Iris pigment epithelial cell (primary cell): Measurements from ENCODE around the gene MRPS18A.
A peak's percentile ranks its signal among the peaks of the same experiment; 100 is the strongest.

ENCODE experiments used
- DNase-seq: peaks from one replicate; pipeline ENCODE4 v3.0.0-alpha.2; 2011; ENCODE audit warnings: low read depth

The MRPS18A gene

DNA sequence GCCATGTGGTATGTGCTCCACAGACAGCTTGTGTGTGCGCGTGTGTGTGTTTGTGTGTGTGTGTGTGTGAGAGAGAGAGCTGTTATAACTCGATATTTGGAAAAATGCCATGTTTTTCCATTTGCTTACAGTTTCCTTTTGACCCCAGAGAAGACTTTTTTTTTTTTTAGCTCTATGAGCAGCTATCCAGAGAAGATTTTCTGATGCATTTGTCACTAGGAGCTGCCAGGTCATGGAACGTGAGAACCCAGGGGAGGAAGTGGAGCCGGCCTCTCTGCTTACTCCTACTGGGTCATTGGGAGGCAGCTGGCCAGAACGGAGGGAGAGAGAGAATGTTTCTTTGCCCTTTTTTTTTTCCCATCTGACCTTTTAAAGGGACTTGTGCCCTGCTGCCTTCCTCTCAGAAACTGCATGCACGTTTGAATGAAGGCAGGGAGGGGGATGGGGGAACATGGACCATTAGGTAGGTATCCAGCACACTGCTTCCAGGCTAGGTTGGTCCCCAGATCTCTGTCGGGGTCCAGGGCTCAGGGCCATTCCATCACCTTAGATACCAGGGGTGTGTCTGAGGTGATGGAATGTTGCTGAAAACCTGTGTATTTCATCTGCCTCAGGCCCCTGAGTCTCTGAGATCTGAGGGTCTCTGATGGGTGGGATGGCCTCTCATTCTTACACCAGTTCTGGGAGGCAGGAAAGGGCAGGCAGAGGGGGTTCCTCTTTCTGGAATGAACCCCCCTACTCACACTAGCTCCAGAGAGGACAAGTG, 11.2 kb upstream of the MRPS18A start:
- DNase-seq: peak; percentile 48

DNA sequence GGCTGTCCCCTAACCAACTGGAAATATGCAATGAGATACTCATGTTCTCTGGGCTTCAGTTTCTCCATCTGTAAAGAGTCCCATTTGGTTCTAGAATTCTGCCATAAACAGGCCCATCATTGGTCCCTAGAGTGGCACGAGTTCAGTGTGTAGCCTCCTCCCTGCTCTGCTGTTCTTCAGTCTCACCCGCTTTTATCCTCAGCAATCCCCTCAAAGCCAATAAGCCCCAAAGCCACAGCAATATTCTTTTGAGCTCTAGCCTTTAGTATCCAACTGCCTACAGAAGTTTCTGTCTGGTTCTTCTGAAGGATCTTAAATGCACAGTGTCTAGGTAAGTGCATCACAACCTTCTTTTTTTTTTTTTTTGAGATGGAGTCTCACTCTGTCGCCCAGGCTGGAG, 9.8 kb upstream of the MRPS18A start:
- DNase-seq: no peak

DNA sequence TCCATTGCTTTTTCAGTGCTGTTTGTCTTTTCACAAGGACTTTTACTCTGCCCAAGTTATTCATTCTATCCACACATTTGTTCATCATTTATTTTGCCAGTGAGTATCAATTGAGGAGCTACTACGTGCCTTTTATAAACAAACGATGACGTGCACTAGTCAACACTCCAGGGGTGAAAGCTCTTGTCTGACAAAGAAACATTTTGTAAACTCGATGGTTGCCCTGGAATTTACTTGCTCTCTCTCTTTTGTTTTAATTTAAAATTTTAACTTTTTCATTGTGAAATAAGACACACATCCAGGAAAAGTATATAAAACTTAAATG, 8.3 kb upstream of the MRPS18A start:
- peak; percentile 11 for DNase-seq

DNA sequence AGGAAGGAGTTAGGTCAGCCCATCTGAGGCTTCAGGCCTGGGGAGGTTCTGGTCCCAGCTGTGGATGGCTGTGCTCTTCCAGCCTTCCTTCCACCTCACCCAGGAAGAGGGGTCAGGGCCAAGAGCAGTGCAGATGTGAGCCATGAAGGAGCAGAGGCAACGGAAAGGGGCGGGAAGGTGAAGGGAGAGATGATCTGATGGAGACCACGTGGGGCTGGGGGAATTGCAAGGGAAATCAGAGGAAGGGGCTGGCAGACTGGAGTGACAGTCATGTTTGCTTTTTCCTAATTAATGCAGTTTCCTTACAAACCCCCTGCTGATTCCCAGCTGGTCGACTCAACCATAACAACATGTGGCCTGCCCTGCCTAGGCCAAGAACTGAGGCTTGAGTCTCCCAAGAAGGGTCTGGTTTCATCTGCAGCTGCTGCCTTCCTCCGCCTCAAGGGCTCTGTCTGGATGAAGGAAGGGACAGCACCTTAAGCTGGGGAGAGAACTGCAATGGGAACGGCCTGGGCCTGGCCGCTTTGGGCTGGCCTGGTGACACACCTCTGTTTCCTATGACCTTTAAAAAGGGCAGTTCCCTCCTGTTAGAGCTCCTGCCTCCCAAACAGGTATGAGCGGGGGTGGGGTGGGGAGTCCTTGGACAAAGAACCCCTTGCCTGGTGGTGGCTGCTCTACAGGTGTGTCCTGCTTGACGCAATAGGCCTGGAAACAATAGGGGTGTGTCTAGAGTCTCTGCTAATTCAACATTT, 7.8 kb upstream of the MRPS18A start:
- DNase-seq: no peak

DNA sequence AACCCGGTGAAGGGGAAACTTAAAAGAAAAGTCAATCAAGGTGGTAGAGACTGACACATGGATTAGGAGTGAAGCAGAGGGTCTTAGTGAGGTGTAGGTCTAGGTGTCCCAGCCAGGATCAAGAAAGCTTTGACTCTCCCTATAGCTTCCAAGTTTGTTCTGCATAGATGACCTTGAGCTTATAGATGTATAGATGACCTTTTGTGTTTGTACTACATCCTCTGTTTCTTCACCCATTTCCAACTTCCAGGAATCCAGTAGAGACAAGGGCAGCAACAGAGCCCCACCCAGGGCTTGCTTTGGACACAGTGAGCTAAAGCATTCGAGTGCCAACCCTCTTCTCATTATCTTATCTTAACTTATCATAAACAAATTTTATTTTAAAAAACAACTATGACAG, 1.8 kb upstream of the MRPS18A start:
- no peak for DNase-seq

DNA sequence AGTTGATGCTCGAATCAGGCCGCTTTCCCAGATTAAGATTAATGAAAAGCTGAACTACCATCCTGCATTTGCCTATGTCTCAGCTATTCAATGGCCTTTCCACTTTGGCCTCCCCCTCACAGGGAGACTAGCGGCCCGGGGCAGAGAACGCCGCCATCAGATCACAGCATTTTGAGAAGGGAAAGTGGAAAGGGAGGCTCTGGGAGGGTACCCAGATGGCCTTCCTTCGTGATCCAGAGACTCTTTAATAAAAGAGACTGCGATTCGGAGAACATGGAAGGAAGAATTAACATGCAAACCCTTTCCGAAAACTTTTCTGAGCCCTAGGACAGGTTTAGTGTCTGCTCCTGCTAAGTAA, 533 bp downstream of the MRPS18A start:
- no peak for DNase-seq

- no peak for DNase-seq
These were observed 3.7 kb downstream of the MRPS18A start for GRCh38 chr6:43683708-43684455.

GRCh38 chr6:43682724-43683429, 4.7 kb downstream of the MRPS18A start:
- DNase-seq: no peak

DNA sequence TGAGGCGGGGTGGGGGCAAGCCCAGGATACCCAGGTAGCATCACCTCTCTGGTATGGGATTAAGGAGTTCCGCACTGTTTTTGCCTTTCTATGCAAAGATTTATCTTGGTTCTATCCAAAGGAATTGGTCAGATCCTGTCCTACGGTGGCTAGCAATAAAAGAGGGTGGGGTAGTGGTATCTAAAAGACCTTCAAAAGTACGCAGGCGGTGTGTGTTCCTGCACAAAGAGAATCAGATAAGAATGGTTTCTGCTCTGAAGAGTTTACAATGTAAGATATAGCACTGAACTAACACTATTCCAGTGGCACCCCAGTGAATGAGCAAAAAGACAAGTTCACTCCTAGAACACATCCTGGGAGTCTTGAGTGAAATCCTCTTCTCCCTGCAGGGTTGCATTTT, 6.3 kb downstream of the MRPS18A start:
- DNase-seq: no peak

- no peak for DNase-seq
These were observed 7.0 kb downstream of the MRPS18A start for GRCh38 chr6:43680308-43681200.

DNA sequence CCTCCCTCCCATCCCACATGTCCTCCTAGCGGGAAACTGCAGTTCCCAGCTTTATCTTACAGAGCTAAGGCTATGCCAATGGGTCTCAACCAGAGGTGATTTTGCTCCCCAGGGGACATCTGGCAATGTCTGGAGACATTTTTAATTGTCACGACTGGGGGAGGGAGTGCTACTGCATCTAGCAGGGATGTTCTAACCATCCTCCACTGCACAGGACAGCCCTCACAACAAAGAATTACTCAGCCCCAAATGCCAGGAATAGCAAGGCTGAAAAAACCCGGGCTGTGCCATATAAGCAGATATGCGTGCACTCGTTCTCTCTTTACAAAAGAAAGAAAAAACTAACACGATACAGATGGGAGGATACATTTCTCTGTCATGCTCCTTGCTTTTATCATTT, 8.5 kb downstream of the MRPS18A start:
- no peak for DNase-seq

DNA sequence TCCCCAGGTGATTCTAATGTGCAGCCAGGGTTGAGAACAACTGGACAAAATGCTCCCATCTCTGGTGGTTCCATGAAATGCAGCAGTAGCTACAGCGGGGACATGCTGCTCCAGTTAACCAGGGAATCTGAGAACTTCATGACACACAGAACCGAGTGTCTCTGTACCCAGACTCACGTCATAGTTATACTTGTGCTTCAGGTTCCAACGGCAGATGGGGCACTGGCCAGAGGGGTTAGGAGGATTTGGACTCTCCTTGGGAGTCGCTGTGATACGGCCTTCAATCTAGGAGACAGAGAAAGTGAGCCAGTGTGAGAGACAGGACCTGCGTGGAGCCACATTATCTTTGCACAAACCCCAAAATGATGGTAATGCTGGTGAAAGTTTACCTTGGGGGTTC, 9.2 kb downstream of the MRPS18A start:
- no peak for DNase-seq

GRCh38 chr6:43677759-43678158, 9.8 kb downstream of the MRPS18A start:
- DNase-seq: no peak

GRCh38 chr6:43676962-43677606, 10.5 kb downstream of the MRPS18A start:
- DNase-seq: no peak

DNA sequence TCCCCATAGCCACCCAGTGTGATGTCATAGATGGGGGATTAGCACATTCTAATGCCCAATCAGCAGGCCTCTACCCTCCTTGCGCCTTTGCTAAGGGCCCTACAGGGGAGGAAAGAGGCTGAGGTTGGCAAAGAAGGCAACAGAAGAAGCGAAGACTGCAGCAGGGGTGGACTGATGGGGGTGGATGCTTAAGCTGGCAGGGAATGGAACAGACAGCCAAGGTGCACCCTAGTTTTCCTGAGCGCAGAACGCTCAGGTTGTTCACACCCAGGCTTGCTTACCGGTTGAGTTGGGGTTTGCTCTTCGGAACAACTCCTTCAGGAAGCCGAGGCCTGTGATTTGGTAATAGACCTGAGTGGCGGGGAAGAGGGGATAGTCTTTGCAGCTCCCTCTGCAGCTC, 12.7 kb downstream of the MRPS18A start:
- no peak for DNase-seq

- no peak for DNase-seq
These were observed 13.3 kb downstream of the MRPS18A start for GRCh38 chr6:43674291-43674690.

- DNase-seq: no peak
These were observed 14.0 kb downstream of the MRPS18A start for GRCh38 chr6:43673444-43674084.

DNA sequence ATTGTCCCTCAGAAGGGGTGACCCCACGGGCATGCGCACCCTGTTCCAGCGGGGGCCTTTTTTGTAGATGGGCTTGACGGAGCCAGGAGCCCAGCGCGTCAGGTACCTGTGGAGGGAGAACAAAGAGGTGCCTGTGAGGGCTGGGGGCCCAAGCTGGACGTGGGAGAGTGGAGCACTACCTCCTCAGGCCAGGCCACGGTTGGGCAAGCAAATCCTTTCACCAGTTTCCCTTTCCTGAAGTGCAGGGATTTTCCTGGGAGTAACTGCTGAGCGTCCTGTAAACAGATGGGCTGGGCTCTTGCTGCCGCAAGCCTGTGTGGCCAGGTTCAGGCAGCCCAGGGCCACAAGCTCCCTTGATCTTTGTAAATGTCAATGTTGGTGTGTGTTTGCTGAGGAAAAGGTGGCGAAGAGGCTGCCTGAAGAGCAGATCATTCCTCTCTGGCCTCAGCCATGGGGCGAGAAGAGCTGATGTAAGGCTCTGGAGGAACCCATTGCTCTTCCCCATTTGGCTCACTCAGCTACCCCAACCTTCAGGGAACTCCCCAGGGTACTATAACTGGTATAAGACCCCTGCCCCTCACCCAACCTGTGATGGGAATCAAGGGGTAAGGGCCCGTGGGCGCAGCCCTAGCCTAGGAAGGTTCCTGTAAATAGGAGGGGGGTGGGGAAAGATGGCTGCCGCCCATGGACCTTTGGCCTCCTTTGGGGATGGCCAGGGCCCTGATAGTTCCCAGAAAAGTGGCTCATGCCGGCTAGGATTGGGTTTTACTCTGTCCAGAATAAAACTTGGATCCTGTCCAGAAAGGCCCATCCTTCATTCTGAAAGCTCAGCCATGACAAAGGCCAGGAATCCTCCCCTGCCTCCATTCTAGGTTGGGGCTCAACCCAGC, 15.5 kb downstream of the MRPS18A start:
- no peak for DNase-seq

DNA sequence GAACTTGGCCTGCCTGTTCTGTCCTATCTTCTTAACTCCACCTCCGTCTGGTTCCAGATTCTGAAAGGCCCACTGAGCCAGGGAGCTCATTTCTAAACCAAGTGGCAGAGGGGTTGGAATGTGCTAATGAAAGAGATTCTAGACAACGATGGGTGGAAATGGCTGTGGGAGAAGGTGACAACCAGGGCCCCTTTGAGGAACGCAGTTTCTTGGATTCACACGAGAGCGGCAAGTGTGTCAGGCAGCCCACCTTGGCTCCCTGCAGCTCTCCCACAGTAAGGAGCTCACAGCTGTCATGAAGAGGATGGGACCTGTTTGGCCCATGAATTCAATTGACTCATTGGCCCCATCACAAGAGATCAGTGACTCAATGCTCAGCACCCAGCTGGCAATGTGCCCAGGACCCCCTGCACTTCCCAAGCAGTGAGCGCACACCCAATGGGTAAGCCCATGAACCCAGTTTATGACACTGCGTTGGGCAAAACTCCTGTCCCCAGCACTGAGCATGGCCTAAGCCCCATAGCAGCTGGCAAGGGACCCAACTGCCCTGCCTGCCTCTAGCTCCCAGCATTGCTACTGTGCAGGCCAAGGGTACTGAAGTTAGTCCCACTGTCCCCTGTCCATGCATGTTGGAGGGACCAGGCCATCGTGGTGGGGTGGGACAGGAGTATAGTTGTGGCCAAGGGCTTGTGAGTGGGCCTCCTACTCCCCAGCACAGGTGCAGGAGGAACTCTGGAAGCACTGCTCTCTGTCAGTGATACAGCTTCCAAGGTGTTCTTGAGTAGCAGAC, 16.4 kb downstream of the MRPS18A start:
- no peak for DNase-seq
